ENCODE results near the gene NR1I3. TPM values are rescaled to one million over a fixed set of nuclear protein-coding genes. Genes with fewer than 3 reads are reported as not detected.

NR1I3 gene, protein sequence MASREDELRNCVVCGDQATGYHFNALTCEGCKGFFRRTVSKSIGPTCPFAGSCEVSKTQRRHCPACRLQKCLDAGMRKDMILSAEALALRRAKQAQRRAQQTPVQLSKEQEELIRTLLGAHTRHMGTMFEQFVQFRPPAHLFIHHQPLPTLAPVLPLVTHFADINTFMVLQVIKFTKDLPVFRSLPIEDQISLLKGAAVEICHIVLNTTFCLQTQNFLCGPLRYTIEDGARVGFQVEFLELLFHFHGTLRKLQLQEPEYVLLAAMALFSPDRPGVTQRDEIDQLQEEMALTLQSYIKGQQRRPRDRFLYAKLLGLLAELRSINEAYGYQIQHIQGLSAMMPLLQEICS
- total RNA-seq (2014; rRNA removed; shearing (Covaris generic)) = not detected in 2 replicates
- polyA plus RNA-seq (2016; fragmentation: Nextera tagmentation; extraction: Ambion mirVana) = 0.40 and 0.50 TPM in 2 replicates
- long read RNA-seq = 0 reads

DNA sequence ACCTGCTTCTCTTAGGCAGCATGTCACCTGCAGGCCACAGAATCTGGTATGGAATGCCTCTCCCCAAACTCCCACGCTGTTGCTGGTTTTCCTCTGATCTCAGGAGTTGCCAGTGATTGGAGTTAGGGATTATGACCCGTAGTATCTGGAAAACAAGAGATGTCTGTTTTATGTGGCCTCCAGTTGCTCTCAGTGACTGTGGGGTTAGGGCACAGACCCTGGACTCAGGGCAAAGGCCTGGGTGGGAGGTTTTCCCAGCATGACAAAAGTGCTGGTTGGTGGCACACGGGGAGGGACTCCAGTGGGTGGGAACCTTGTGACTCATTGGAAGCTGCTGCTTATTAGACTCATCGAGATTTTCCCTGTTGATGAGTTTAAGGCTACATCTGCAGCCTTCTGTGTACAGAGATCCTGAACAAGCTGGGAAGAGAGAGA, at the start of gene NR1I3:
Gene NR1I3 (minus strand): TSS at position 165 of the 435 bp plus-strand sequence. CDS start 1,638 bp downstream, outside the sequence.
- DNase-seq (ENCODE audit: low spot score) = no peak
- Histone ChIP-seq H3K4me3 (no peak within 1 kb of the TSS), H3K4me1 (ENCODE audit: insufficient read depth) (no peaks in the 10 kb centered on the region), H3K79me2 (replicated peaks; ENCODE audit: insufficient read depth) (no peaks in the 10 kb centered on the region), H3K36me3 (ENCODE audit: insufficient read depth) (no peaks in the 10 kb centered on the region), H3K9me2 (ENCODE audit: insufficient read depth) (peaks cover 3% of the 10 kb centered on the region; the same call in 1 of the 2 replicates), H4K20me1 (replicated peaks; ENCODE audit: insufficient read depth) (no peaks in the 10 kb centered on the region), H3F3A (replicated peaks; ENCODE audit: low read depth) (0 out of 2 replicates have a peak, but pooled peaks cover 6% of the 10 kb centered on the region), H3K27me3 (ENCODE audit: insufficient read depth) (no peaks in the 10 kb centered on the region), H3K4me2 (no peak within 1 kb of the TSS), H3K27ac (ENCODE audit: low read depth) (no peak within 1 kb of the TSS), H2AFZ (no peak within 1 kb of the TSS)
- H3K27ac Mint-ChIP-seq = no peak within 1 kb of the TSS
- no peak for TF ChIP-seq ZNF114 (CRISPR knock-in tag; IDR thresholded peaks at IDR 0.05)
- no peak for TF ChIP-seq CREB1 (CRISPR knock-in tag; IDR thresholded peaks at IDR 0.05; ENCODE audit: low read depth)
- TF ChIP-seq, protein P1, sequence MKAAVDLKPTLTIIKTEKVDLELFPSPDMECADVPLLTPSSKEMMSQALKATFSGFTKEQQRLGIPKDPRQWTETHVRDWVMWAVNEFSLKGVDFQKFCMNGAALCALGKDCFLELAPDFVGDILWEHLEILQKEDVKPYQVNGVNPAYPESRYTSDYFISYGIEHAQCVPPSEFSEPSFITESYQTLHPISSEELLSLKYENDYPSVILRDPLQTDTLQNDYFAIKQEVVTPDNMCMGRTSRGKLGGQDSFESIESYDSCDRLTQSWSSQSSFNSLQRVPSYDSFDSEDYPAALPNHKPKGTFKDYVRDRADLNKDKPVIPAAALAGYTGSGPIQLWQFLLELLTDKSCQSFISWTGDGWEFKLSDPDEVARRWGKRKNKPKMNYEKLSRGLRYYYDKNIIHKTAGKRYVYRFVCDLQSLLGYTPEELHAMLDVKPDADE (IDR thresholded peaks at IDR 0.05) = no peak
- TF ChIP-seq EZH2 (IDR thresholded peaks at IDR 0.05; ENCODE audit: low read depth, unreplicated experiment) = no peak
- no peak for TF ChIP-seq STAT1 (IDR thresholded peaks at IDR 0.05; ENCODE audit: unreplicated experiment)
- no peak for TF ChIP-seq JUNB (IDR thresholded peaks at IDR 0.05; ENCODE audit: unreplicated experiment)
- TF ChIP-seq, protein P2, sequence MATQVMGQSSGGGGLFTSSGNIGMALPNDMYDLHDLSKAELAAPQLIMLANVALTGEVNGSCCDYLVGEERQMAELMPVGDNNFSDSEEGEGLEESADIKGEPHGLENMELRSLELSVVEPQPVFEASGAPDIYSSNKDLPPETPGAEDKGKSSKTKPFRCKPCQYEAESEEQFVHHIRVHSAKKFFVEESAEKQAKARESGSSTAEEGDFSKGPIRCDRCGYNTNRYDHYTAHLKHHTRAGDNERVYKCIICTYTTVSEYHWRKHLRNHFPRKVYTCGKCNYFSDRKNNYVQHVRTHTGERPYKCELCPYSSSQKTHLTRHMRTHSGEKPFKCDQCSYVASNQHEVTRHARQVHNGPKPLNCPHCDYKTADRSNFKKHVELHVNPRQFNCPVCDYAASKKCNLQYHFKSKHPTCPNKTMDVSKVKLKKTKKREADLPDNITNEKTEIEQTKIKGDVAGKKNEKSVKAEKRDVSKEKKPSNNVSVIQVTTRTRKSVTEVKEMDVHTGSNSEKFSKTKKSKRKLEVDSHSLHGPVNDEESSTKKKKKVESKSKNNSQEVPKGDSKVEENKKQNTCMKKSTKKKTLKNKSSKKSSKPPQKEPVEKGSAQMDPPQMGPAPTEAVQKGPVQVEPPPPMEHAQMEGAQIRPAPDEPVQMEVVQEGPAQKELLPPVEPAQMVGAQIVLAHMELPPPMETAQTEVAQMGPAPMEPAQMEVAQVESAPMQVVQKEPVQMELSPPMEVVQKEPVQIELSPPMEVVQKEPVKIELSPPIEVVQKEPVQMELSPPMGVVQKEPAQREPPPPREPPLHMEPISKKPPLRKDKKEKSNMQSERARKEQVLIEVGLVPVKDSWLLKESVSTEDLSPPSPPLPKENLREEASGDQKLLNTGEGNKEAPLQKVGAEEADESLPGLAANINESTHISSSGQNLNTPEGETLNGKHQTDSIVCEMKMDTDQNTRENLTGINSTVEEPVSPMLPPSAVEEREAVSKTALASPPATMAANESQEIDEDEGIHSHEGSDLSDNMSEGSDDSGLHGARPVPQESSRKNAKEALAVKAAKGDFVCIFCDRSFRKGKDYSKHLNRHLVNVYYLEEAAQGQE (IDR thresholded peaks at IDR 0.05; ENCODE audit: unreplicated experiment) = no peak
- TF ChIP-seq, protein P3, sequence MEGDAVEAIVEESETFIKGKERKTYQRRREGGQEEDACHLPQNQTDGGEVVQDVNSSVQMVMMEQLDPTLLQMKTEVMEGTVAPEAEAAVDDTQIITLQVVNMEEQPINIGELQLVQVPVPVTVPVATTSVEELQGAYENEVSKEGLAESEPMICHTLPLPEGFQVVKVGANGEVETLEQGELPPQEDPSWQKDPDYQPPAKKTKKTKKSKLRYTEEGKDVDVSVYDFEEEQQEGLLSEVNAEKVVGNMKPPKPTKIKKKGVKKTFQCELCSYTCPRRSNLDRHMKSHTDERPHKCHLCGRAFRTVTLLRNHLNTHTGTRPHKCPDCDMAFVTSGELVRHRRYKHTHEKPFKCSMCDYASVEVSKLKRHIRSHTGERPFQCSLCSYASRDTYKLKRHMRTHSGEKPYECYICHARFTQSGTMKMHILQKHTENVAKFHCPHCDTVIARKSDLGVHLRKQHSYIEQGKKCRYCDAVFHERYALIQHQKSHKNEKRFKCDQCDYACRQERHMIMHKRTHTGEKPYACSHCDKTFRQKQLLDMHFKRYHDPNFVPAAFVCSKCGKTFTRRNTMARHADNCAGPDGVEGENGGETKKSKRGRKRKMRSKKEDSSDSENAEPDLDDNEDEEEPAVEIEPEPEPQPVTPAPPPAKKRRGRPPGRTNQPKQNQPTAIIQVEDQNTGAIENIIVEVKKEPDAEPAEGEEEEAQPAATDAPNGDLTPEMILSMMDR (conservative IDR thresholded peaks at IDR 0.05; ENCODE audit: low read depth in 2 of 2) = no peak
- TF ChIP-seq NANOG (IDR thresholded peaks at IDR 0.05; ENCODE audit: borderline replicate concordance) = no peak
- no peak for TF ChIP-seq ZNF331 (CRISPR knock-in tag; IDR thresholded peaks at IDR 0.05; ENCODE audit: low read depth)
- no peak for TF ChIP-seq POLR2AphosphoS5 (IDR thresholded peaks at IDR 0.05; ENCODE audit: low read depth)
- no peak for TF ChIP-seq EZH2phosphoT487 (IDR thresholded peaks at IDR 0.05; ENCODE audit: unreplicated experiment)
- TF ChIP-seq, protein P4, sequence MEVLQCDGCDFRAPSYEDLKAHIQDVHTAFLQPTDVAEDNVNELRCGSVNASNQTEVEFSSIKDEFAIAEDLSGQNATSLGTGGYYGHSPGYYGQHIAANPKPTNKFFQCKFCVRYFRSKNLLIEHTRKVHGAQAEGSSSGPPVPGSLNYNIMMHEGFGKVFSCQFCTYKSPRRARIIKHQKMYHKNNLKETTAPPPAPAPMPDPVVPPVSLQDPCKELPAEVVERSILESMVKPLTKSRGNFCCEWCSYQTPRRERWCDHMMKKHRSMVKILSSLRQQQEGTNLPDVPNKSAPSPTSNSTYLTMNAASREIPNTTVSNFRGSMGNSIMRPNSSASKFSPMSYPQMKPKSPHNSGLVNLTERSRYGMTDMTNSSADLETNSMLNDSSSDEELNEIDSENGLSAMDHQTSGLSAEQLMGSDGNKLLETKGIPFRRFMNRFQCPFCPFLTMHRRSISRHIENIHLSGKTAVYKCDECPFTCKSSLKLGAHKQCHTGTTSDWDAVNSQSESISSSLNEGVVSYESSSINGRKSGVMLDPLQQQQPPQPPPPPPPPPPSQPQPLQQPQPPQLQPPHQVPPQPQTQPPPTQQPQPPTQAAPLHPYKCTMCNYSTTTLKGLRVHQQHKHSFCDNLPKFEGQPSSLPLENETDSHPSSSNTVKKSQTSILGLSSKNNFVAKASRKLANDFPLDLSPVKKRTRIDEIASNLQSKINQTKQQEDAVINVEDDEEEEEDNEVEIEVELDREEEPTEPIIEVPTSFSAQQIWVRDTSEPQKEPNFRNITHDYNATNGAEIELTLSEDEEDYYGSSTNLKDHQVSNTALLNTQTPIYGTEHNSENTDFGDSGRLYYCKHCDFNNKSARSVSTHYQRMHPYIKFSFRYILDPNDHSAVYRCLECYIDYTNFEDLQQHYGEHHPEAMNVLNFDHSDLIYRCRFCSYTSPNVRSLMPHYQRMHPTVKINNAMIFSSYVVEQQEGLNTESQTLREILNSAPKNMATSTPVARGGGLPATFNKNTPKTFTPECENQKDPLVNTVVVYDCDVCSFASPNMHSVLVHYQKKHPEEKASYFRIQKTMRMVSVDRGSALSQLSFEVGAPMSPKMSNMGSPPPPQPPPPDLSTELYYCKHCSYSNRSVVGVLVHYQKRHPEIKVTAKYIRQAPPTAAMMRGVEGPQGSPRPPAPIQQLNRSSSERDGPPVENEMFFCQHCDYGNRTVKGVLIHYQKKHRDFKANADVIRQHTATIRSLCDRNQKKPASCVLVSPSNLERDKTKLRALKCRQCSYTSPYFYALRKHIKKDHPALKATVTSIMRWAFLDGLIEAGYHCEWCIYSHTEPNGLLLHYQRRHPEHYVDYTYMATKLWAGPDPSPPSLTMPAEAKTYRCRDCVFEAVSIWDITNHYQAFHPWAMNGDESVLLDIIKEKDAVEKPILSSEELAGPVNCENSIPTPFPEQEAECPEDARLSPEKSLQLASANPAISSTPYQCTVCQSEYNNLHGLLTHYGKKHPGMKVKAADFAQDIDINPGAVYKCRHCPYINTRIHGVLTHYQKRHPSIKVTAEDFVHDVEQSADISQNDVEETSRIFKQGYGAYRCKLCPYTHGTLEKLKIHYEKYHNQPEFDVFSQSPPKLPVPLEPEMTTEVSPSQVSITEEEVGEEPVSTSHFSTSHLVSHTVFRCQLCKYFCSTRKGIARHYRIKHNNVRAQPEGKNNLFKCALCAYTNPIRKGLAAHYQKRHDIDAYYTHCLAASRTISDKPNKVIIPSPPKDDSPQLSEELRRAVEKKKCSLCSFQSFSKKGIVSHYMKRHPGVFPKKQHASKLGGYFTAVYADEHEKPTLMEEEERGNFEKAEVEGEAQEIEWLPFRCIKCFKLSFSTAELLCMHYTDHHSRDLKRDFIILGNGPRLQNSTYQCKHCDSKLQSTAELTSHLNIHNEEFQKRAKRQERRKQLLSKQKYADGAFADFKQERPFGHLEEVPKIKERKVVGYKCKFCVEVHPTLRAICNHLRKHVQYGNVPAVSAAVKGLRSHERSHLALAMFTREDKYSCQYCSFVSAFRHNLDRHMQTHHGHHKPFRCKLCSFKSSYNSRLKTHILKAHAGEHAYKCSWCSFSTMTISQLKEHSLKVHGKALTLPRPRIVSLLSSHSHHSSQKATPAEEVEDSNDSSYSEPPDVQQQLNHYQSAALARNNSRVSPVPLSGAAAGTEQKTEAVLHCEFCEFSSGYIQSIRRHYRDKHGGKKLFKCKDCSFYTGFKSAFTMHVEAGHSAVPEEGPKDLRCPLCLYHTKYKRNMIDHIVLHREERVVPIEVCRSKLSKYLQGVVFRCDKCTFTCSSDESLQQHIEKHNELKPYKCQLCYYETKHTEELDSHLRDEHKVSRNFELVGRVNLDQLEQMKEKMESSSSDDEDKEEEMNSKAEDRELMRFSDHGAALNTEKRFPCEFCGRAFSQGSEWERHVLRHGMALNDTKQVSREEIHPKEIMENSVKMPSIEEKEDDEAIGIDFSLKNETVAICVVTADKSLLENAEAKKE (CRISPR knock-in tag; IDR thresholded peaks at IDR 0.05) = no peak
- no peaks in the 10 kb centered on the region for H3K9me3 Mint-ChIP-seq
- peaks cover 4% of the 10 kb centered on the region for H3K27me3 Mint-ChIP-seq (ENCODE audit: insufficient read depth, low read depth, poor library complexity)
- no peaks in the 10 kb centered on the region for H3K36me3 Mint-ChIP-seq (ENCODE audit: low read depth)
- no peak within 1 kb of the TSS for H3K4me3 Mint-ChIP-seq
- no peaks in the 10 kb centered on the region for H3K4me1 Mint-ChIP-seq
- no peak for ATAC-seq

Data from GM23338 (cell line).